Measurements from ENCODE around the gene MT1A. TPM values are rescaled to one million over a fixed set of nuclear protein-coding genes. Genes with fewer than 3 reads are reported as not detected.

The MT1A gene
- total RNA-seq (not detected), polyA plus RNA-seq (ENCODE audit: insufficient read length in 2 of 2) (not detected)
- long read RNA-seq, donor 1 = 0 reads
- long read RNA-seq, donor 2 = 0 reads
- long read RNA-seq, donor 3 = 0 reads
- long read RNA-seq, donor 4 = 0 reads

DNA sequence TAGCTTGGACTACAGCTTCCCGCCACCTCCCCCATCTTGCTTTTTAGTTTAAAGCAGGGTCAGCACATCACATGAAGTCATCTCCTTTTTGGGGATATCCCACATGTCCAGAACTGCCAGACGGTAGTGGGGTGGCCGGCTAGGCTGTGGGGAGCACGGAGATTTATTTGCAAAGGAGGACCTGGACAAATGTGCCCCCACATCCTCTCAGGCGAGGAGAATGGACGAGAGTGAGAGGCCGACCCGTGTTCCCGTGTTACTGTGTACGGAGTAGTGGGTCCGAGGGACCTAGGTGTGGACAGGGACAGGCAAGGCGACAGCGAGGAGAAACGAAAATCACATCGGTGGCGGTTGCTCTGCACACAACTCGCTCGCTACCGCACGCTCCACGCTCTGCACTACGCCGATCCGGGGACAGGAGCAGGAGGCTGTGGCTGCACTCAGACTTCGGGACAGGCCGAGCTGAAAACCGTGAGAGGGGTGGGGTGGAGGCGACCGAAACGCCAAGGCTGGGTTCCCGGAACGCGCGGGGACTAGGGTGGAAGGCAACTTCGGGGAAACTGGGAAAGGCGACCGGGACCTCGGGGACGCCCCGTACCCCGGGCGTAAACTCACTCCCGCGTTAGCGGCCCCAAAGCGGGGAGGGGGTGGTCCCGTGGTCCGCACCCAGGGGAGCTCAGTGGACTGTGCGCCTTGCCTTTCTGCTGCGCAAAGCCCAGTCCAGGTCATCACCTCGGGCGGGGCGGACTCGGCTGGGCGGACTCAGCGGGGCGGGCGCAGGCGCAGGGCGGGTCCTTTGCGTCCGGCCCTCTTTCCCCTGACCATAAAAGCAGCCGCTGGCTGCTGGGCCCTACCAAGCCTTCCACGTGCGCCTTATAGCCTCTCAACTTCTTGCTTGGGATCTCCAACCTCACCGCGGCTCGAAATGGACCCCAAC, at the start of gene MT1A:
TSS of gene MT1A (plus strand) at position 853 of the 937 bp plus-strand sequence. CDS start at position 926, 73 bp downstream.
- peak within 1 kb of the TSS; percentile 42 for H3K4me3 ChIP-seq (ENCODE audit: low read depth, low read length)
- DNase-seq (ENCODE audit: low read depth in 4 of 6, low spot score in 6 of 6) = peak in 2 of 6 donors; percentile 54 to 57
- H3K27ac ChIP-seq (ENCODE audit: low read depth, low read length) = no peak within 1 kb of the TSS
- H3K36me3 ChIP-seq (ENCODE audit: control insufficient read depth, insufficient read depth, low read length) = no peaks in the 10 kb centered on the region
- WGBS (ENCODE audit: insufficient coverage) = 4% methylated on average over 62 of the region's 68 CpGs
- H3K27me3 ChIP-seq (ENCODE audit: control insufficient read depth, insufficient read depth, low read length) = peaks cover 91% of the 10 kb centered on the region
- H3K9me3 ChIP-seq (ENCODE audit: control insufficient read depth, insufficient read depth, low read length) = no peaks in the 10 kb centered on the region
- peaks cover 34% of the 10 kb centered on the region for H3K4me1 ChIP-seq (ENCODE audit: control insufficient read depth, insufficient read depth, low read length)

DNA sequence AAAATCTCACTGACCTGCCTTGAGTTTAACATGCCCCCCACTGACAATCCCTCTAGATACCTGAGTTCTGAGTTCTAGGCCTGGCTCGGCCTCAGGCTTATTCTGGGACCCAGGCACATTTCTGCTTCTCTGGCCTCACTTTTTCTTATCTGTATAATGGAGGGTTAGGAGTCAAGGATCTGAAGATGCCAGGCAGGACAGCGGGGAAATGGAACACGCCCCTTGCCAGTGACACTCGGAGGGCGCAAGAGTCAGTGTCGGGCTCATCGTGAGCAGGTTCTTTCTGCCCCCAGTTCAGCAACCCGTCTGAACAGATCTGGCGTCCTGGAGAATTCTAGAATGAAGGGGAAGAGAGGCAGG, 49.7 kb upstream of the MT1A start:
- 12% methylated on average over 8 of the region's 9 CpGs for WGBS (ENCODE audit: insufficient coverage)
- Histone ChIP-seq H3K36me3 (ENCODE audit: control insufficient read depth, insufficient read depth, low read length) (no peaks in the 10 kb centered on the region), H3K4me3 (ENCODE audit: low read depth, low read length) (peak overlapping the region; percentile 71), H3K27ac (ENCODE audit: low read depth, low read length) (no peak overlapping the region), H3K4me1 (ENCODE audit: control insufficient read depth, insufficient read depth, low read length) (peaks cover 29% of the 10 kb centered on the region), H3K9me3 (ENCODE audit: control insufficient read depth, insufficient read depth, low read length) (no peaks in the 10 kb centered on the region), H3K27me3 (ENCODE audit: control insufficient read depth, insufficient read depth, low read length) (no peaks in the 10 kb centered on the region)
- no peak for DNase-seq (ENCODE audit: low read depth in 4 of 6, low spot score in 6 of 6)

DNA sequence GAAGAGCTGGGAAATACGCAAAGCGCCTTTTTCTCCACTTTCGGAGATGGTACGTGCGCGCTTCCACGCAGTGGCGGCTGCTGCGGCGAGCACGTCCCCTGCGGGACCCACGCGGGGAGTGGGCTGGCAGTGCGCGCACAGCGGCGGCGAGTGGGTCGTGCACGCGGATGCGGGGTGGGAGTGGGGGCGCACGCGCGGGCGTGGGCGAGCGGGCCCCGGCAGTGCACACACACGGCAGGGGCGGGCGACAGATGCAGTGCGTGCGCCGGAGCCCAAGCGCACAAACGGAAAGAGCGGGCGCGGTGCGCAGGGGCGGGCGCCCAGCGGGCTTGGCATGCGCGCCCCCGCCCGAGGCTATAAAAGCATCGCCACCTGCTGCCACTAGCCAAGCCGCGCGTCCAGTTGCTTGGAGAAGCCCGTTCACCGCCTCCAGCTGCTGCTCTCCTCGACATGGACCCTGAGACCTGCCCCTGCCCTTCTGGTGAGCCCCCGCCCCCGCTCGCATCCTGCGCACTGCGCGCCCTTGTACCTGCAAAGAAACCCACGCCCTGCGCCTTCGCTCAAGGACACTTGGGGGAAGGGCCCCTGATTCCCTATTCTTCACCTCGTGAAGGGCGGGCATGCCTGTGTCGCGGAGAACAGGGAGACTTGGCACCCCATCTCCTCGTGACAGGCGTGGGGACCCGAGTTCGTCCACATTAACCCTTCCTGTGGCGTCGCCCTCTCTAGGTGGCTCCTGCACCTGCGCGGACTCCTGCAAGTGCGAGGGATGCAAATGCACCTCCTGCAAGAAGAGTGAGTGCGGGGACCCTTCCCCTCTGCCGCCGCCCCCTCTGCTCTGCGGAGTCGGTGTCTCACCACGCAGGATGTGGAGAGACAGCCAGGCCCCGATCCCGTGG, 49.1 kb upstream of the MT1A start, which contains the start of gene MT3:
TSS of gene MT3 (plus strand) at position 388 of the 899 bp plus-strand sequence. CDS start at position 451, 63 bp downstream.
- peak within 1 kb of the TSS; percentile 71 for H3K4me3 ChIP-seq (ENCODE audit: low read depth, low read length)
- peak in 3 of 6 donors; percentile 73 to 92 (median 88) for DNase-seq (ENCODE audit: low read depth in 4 of 6, low spot score in 6 of 6)
- H3K36me3 ChIP-seq (ENCODE audit: control insufficient read depth, insufficient read depth, low read length) = no peaks in the 10 kb centered on the region
- H3K27ac ChIP-seq (ENCODE audit: low read depth, low read length) = peak within 1 kb of the TSS; percentile 84
- 2% methylated on average over 87 of the region's 87 CpGs for WGBS (ENCODE audit: insufficient coverage)
- H3K27me3 ChIP-seq (ENCODE audit: control insufficient read depth, insufficient read depth, low read length) = no peaks in the 10 kb centered on the region
- H3K4me1 ChIP-seq (ENCODE audit: control insufficient read depth, insufficient read depth, low read length) = peaks cover 29% of the 10 kb centered on the region
- no peaks in the 10 kb centered on the region for H3K9me3 ChIP-seq (ENCODE audit: control insufficient read depth, insufficient read depth, low read length)

DNA sequence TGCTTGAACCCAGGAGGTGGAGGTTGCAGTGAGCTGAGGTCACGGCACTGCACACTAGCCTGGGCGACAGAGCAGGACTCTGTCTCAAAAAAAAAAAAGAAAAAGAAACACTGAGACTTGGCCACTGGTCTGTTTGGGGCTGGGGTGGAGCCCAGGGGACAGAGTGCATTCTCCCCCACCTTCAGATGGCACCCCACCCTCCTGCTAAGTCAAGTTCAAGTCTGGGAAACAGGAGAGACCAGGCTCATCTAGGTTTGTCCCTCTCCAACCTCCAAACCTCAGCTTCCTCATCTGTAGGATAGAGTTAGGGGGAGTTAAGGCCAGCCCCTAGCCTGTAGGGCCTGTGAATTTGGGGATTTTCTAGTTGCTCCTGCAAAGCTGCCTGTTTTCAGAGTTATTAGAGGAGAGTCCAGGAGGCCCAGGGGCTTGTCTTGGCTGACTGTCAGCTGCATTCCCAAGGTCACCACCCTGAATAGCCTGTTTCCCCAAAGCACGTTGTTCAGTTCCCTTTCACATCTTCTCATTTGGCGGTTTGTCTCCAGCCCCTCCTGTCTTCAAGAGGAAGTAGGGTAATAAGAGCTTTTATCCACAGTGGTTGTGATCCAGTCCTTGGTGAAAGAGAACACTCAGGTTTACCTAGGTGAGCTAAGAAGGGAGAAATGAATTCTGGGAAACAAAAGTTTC, 46.9 kb upstream of the MT1A start:
- Histone ChIP-seq H3K27me3 (ENCODE audit: control insufficient read depth, insufficient read depth, low read length) (no peaks in the 10 kb centered on the region), H3K27ac (ENCODE audit: low read depth, low read length) (no peak overlapping the region), H3K4me1 (ENCODE audit: control insufficient read depth, insufficient read depth, low read length) (peaks cover 29% of the 10 kb centered on the region), H3K36me3 (ENCODE audit: control insufficient read depth, insufficient read depth, low read length) (no peaks in the 10 kb centered on the region), H3K9me3 (ENCODE audit: control insufficient read depth, insufficient read depth, low read length) (no peaks in the 10 kb centered on the region), H3K4me3 (ENCODE audit: low read depth, low read length) (no peak overlapping the region)
- DNase-seq (ENCODE audit: low read depth in 4 of 6, low spot score in 6 of 6) = peak in 2 of 6 donors; percentile 13 to 30
- 100% methylated on average over 1 of the region's 4 CpGs for WGBS (ENCODE audit: insufficient coverage)

DNA sequence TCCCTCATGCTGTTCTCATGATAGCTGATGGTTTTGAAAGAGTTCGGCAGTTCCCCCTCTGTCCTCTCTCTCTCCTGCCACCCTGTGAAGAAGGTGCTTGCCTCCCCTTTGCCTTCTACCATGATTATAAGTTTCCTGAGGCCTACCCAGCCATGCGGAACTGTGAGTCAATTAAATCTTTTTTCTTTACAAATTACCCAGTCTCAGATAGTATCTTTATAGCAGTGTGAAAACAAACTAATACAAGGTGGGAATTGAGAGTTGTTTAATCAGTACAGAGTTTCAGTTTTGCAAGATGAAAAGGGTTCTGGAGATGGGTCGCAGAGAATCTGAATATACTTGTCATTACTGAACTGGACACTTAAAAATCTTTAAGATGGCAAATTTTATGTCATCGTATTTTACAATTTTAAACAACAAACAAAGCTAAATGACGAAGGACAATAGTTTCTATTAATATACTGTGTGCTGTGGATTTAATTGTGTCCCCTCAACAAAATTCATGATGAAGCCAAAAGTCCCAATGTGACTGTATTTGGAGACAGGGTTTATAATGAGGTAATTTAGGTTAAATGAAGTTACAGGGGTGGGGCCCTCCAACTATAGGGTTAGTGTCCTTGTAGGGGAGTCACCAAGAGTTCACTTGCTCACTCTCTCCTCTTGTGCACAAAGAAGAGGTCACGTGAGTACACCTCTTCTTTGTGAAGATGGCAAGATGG, 44.7 kb upstream of the MT1A start:
- peaks cover 28% of the 10 kb centered on the region for H3K4me1 ChIP-seq (ENCODE audit: control insufficient read depth, insufficient read depth, low read length)

DNA sequence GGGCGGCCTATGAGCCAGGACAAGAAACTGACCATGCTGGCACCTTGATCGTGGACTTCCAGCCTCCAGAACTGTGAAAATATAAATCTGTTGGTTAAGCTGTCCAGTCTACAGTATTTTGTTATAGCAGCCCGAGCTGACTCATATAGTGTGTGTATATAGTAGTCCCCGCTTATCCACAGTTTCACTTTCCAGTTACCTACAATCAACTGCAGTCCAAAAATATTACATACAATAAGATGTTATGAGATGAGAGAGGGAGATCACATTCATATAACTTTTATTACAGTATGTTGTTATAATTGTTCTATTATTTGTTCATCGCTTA, 44.2 kb upstream of the MT1A start:
- H3K36me3 ChIP-seq (ENCODE audit: control insufficient read depth, insufficient read depth, low read length) = no peaks in the 10 kb centered on the region
- peaks cover 25% of the 10 kb centered on the region for H3K4me1 ChIP-seq (ENCODE audit: control insufficient read depth, insufficient read depth, low read length)
- WGBS (ENCODE audit: insufficient coverage) = 100% methylated on average over 2 of the region's 5 CpGs
- H3K27me3 ChIP-seq (ENCODE audit: control insufficient read depth, insufficient read depth, low read length) = no peaks in the 10 kb centered on the region
- no peak overlapping the region for H3K4me3 ChIP-seq (ENCODE audit: low read depth, low read length)
- DNase-seq (ENCODE audit: low read depth in 4 of 6, low spot score in 6 of 6) = no peak
- H3K9me3 ChIP-seq (ENCODE audit: control insufficient read depth, insufficient read depth, low read length) = no peaks in the 10 kb centered on the region
- no peak overlapping the region for H3K27ac ChIP-seq (ENCODE audit: low read depth, low read length)

More for the DNA sequence above, 44.7 kb upstream of the MT1A start:
- no peaks in the 10 kb centered on the region for H3K9me3 ChIP-seq (ENCODE audit: control insufficient read depth, insufficient read depth, low read length)
- DNase-seq (ENCODE audit: low read depth in 4 of 6, low spot score in 6 of 6) = no peak
- H3K36me3 ChIP-seq (ENCODE audit: control insufficient read depth, insufficient read depth, low read length) = no peaks in the 10 kb centered on the region
- H3K4me3 ChIP-seq (ENCODE audit: low read depth, low read length) = no peak overlapping the region
- WGBS (ENCODE audit: insufficient coverage) = no CpG with 5 or more reads among the region's 6 CpGs
- H3K27me3 ChIP-seq (ENCODE audit: control insufficient read depth, insufficient read depth, low read length) = no peaks in the 10 kb centered on the region
- H3K27ac ChIP-seq (ENCODE audit: low read depth, low read length) = no peak overlapping the region

DNA sequence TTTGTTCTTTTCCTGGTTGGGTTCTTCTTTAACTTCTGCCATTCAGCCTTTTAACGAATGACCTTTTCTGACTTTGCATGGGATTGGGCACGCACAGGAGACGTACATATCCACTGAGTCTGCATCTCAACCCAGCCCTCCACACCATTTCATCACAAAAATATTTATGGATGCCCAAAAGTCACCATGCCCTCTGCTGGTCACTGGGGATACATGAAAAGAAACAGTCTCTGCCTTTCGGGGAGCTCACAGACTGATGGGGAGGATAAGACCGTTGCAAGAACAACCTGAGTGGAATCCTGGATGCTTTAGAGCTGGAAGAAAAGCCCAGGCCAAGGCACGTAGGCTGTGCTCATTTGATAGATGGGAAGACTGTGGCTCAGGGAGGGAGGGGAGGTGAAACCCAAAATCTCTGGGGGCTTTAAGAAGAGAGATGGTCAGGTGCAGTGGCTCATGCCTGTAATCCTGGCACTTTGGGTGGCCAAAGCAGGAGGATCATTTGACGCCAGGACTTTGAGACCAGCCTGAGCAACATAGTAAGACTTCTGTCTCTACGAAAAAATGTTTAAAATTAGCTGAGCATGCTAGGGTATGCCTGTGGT, 38.0 kb upstream of the MT1A start:
- Histone ChIP-seq H3K36me3 (ENCODE audit: control insufficient read depth, insufficient read depth, low read length) (no peaks in the 10 kb centered on the region), H3K4me3 (ENCODE audit: low read depth, low read length) (no peak overlapping the region), H3K9me3 (ENCODE audit: control insufficient read depth, insufficient read depth, low read length) (no peaks in the 10 kb centered on the region), H3K27ac (ENCODE audit: low read depth, low read length) (no peak overlapping the region), H3K4me1 (ENCODE audit: control insufficient read depth, insufficient read depth, low read length) (peaks cover 11% of the 10 kb centered on the region), H3K27me3 (ENCODE audit: control insufficient read depth, insufficient read depth, low read length) (no peaks in the 10 kb centered on the region)
- DNase-seq (ENCODE audit: low read depth in 4 of 6, low spot score in 6 of 6) = peak in 2 of 6 donors; percentile 61 to 70
- WGBS (ENCODE audit: insufficient coverage) = 46% methylated on average over 8 of the region's 8 CpGs

DNA sequence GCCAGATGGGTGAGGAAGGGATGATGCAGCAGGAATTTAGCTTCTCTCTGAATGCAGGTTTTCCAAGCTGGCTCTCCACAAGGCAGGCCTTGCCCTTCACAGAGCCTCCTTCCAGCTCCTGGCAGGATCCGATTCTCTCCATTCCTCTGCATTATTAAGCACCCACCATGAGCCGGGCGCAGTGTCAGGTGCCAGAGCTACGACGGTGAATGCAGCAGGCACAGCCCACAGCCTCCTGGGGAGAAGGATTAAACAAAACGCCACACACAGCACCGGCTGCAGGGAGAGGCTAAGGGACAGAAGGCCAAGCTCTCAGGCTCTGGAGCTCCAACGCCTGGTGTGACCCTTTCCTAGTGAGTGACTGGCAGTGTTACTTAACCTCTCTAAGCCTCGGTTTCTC, 37.1 kb upstream of the MT1A start:
- Histone ChIP-seq H3K9me3 (ENCODE audit: control insufficient read depth, insufficient read depth, low read length) (no peaks in the 10 kb centered on the region), H3K4me3 (ENCODE audit: low read depth, low read length) (no peak overlapping the region), H3K27me3 (ENCODE audit: control insufficient read depth, insufficient read depth, low read length) (no peaks in the 10 kb centered on the region), H3K36me3 (ENCODE audit: control insufficient read depth, insufficient read depth, low read length) (no peaks in the 10 kb centered on the region), H3K4me1 (ENCODE audit: control insufficient read depth, insufficient read depth, low read length) (peaks cover 15% of the 10 kb centered on the region), H3K27ac (ENCODE audit: low read depth, low read length) (no peak overlapping the region)
- DNase-seq (ENCODE audit: low read depth in 4 of 6, low spot score in 6 of 6) = peak in 1 of 6 donors; percentile 27
- 39% methylated on average over 7 of the region's 9 CpGs for WGBS (ENCODE audit: insufficient coverage)

All from spinal cord (tissue), 10 donors.